ENCODE data around the gene FAT1. TPM values are rescaled to one million over a fixed set of nuclear protein-coding genes. Genes with fewer than 3 reads are reported as not detected.

The FAT1 gene
- total and polyA plus RNA-seq, 8 donors, result 8.2 to 272 (median 60.4) TPM

DNA sequence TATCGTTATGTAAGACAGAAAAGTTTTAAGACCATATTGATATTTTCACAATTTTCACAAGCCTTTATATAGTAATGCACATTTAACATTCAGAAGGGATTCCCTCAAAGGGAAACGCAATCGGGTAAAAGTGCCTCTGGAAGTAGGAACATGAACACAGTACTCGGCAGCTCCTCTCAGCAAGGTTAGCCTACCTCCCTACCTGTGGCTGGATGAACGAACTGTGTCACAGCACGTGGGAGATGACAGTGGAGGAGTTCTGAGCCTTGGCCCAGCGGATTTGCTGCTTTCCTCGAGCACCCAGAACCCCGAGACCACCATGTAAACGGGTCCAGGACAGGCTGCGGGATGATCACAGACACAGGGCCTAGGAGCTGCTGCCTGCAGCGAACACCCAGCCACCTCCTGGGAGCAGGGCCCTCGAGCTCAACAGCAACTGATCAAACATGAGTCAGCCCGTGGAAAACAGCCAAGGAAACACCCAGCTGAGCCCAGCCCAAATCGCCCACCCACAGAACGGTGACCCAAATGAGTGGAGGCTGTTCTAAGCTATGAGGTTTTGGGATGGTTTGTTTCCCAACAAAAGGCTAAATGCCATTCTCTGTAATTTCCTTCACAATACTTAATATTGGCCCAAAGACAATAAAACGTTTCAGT is 30.4 kb downstream of the FAT1 start:
- H3K4me3 ChIP-seq, result no peak overlapping the region
- WGBS, 5 donors, result 37 to 47% (median 42%) methylated on average over 17 of the region's 17 CpGs
- intact Hi-C loops (cut with DNase I; ENCODE audit: low total_unique reads), result no loop called here
- TF ChIP-seq POLR2AphosphoS5 (IDR thresholded peaks at IDR 0.05) (peak in 2 of 3 donors; percentile 19 to 24), EP300 (IDR thresholded peaks at IDR 0.05) (no peak)
- H3K27me3 ChIP-seq, result no peaks in the 10 kb centered on the region
- peak in 1 of 2 donors; percentile 76 for DNase-seq
- H3K36me3 ChIP-seq, result no peaks in the 10 kb centered on the region
- peaks cover 0 to 51% (median 26%) of the 10 kb centered on the region in 4 donors for H3K4me1 ChIP-seq
- H3K9me3 ChIP-seq, result no peaks in the 10 kb centered on the region
- H3K27ac ChIP-seq, result peak overlapping the region; percentile 30 to 72 (median 43)

DNA sequence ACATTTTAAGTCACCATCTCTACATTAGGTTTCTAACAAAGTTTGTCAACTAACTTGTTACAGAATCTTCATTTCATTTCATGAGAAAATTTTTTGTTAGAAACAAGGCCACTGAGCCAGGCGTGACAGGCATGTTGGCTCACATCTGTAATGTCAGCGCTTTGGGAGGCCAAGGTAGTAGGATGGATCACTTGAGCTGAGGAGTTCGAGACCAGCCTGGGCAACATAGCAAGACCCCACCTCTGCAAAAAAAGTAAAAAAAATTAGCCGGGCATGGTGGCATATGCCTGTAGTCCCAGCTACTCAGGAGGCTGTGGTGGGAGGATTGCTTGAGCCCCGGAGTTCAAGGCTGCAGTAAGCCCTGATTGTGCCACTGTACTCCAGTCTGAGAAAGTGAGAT is 32.3 kb downstream of the FAT1 start:
- Histone ChIP-seq H3K36me3 (no peaks in the 10 kb centered on the region), H3K4me3 (no peak overlapping the region), H3K27me3 (no peaks in the 10 kb centered on the region), H3K9me3 (no peaks in the 10 kb centered on the region), H3K27ac (no peak overlapping the region), H3K4me1 (peaks cover 0 to 62% (median 27%) of the 10 kb centered on the region in 4 donors)
- 91 to 95% (median 93%) methylated on average over 5 of the region's 5 CpGs for WGBS, 5 donors
- TF ChIP-seq EP300 (IDR thresholded peaks at IDR 0.05) (no peak), POLR2AphosphoS5 (IDR thresholded peaks at IDR 0.05) (no peak), POLR2A (IDR thresholded peaks at IDR 0.05) (no peak)
- TF ChIP-seq, protein P1, sequence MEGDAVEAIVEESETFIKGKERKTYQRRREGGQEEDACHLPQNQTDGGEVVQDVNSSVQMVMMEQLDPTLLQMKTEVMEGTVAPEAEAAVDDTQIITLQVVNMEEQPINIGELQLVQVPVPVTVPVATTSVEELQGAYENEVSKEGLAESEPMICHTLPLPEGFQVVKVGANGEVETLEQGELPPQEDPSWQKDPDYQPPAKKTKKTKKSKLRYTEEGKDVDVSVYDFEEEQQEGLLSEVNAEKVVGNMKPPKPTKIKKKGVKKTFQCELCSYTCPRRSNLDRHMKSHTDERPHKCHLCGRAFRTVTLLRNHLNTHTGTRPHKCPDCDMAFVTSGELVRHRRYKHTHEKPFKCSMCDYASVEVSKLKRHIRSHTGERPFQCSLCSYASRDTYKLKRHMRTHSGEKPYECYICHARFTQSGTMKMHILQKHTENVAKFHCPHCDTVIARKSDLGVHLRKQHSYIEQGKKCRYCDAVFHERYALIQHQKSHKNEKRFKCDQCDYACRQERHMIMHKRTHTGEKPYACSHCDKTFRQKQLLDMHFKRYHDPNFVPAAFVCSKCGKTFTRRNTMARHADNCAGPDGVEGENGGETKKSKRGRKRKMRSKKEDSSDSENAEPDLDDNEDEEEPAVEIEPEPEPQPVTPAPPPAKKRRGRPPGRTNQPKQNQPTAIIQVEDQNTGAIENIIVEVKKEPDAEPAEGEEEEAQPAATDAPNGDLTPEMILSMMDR (IDR thresholded peaks at IDR 0.05), result no peak
- intact Hi-C loops (cut with DNase I; ENCODE audit: low total_unique reads), result no loop called here
- no peak for DNase-seq

DNA sequence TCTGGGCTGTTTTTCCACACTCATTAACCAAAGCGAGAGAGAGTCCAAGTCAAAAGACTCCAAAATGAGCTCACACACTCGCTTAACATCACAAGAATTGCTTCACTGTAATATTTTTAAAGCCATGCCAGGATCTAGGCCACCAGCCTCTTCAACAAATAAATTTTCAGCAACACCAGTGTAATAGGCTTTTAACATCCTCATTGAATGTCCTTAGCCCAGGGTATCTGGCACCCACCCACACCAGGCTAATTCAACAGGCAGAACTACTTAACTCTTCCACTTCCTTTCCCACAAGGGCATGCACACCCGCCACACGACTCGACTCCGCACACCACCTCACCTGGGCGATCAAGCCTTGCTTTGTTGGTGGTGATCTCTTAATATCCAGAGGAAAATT is 34.2 kb downstream of the FAT1 start:
- Histone ChIP-seq H3K27ac (peak overlapping the region in 1 of 5 donors; percentile 16), H3K27me3 (no peaks in the 10 kb centered on the region), H3K9me3 (no peaks in the 10 kb centered on the region), H3K4me1 (peaks cover 6 to 68% (median 35%) of the 10 kb centered on the region in 4 donors), H3K36me3 (no peaks in the 10 kb centered on the region), H3K4me3 (no peak overlapping the region)
- intact Hi-C loops (cut with DNase I; ENCODE audit: low total_unique reads), result no loop called here
- 78 to 90% (median 83%) methylated on average over 7 of the region's 7 CpGs for WGBS, 5 donors
- TF ChIP-seq EP300 (IDR thresholded peaks at IDR 0.05) (no peak), POLR2A (IDR thresholded peaks at IDR 0.05) (no peak), POLR2AphosphoS5 (IDR thresholded peaks at IDR 0.05) (no peak)
- TF ChIP-seq, protein P1 (IDR thresholded peaks at IDR 0.05), result no peak
- no peak for DNase-seq

DNA sequence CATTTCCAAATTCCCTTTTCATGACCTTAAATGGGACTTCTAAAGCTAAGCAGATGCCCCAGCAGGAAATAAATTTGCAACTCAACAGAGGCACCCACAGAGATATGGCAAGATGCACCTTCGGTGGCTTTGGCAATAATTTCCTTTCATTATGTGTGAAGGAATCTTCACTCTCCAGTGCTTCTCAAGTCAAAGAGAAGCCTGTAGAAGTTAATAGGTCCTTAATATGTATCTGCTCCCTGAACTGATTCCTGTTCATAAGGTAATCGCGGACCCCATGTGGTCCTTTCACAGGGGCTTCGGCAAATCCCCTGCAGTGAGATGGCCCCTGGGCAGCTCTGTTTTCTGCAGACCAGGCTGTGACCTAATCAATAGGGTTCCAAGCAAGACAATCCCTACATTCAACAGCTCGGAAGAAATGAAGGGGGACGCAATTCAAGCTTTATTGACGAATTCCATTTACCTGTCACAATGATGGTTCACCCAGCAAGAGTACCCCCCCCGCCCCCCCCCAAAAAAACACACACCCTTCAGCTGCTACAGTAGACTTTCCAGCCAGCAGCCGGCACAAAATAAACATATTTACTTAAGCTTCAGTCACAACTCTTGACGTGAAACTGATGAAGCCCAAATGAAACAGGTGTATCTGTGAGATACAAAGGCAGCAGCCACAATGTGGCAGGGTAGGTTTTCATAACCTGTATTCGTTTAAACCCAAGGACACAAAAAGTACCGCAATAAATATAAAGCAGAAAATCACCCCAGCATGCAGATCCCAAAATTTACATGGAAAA is 35.3 kb downstream of the FAT1 start:
- no peak overlapping the region for H3K27ac ChIP-seq
- WGBS, 5 donors, result 38 to 57% (median 52%) methylated on average over 11 to 12 of the region's 12 CpGs

More for the DNA sequence above, 35.3 kb downstream of the FAT1 start:
- DNase-seq, result no peak
- Histone ChIP-seq H3K4me1 (peaks cover 6 to 64% (median 40%) of the 10 kb centered on the region in 4 donors), H3K36me3 (no peaks in the 10 kb centered on the region), H3K27me3 (no peaks in the 10 kb centered on the region), H3K4me3 (no peak overlapping the region), H3K9me3 (no peaks in the 10 kb centered on the region)
- intact Hi-C loops (cut with DNase I; ENCODE audit: low total_unique reads), result no loop called here
- TF ChIP-seq POLR2A (IDR thresholded peaks at IDR 0.05), result no peak
- no peak for TF ChIP-seq EP300 (IDR thresholded peaks at IDR 0.05)
- TF ChIP-seq POLR2AphosphoS5 (IDR thresholded peaks at IDR 0.05), result no peak
- TF ChIP-seq, protein P1 (IDR thresholded peaks at IDR 0.05), result no peak
